ENCODE measurements around the gene EFCAB14.
"Not testable (repeated sequence)": the region's sequence is repeated elsewhere in the genome, so short reads cannot be mapped to it uniquely, and the experiment has no call there.

The EFCAB14 gene

DNA sequence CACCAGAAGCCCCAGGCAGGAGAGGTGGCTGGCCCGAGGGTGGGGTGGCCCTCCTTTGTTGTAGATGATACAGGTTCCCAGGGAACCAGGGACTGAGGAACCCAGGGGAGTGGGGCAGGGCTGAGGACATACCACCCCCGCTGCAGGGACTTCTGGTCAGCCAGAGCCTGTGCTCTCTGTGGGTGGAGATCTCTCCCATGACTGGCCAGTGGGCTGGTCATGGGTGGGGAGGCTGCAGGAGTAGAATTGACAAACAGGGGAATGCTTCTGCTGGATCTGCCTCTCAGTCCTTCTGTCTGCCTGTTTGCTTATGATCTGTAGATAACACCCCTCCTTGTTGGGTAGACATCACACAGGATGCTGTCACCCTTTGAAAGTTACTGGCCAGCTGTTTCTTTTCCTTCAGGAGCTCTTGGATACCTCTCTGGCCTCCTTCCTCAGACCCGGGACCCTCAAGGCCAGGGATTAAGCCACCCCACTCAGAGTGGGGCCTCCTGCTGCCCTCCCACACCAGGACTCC is 2.8 kb upstream of the EFCAB14 start:
- no peak for DNase-seq

DNA sequence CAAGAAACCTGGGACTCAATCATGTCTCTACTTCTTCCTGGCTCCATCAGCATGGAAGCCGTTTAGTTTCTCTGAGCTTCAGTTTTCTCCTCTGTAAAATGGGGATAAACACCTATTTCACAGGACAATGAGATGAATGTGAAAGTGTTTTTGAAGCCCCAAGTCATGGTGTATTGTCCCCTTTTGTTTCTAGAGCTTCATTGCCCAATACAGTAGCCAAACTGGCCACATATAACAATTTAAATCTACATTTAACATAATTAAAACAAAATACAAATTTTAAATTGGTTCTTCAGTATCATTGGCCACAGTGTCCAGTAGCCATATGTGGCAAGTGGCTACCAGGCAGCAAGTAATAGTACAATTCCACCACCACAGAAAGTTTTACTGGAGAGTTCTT is 2.3 kb upstream of the EFCAB14 start:
- DNase-seq = no peak

DNA sequence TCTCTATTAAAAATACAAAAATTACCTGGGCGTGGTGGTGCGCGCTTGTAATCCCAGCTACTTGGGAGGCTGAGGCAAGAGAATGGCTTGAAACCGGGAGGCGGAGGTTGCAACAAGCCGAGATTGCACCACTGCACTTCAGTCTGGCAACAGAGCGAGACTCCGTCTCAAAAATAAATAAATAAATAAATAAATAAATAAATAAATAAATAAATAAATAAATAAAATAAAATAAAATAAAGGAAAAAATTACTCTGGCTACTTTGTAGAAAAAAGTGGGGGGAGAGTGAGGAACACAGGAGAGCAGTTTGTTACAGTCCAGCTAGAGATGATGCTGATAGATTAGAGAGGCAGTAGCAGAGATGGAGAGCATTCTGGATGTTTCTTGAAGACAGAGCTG is 1.4 kb upstream of the EFCAB14 start:
- DNase-seq = not testable (repeated sequence)

DNA sequence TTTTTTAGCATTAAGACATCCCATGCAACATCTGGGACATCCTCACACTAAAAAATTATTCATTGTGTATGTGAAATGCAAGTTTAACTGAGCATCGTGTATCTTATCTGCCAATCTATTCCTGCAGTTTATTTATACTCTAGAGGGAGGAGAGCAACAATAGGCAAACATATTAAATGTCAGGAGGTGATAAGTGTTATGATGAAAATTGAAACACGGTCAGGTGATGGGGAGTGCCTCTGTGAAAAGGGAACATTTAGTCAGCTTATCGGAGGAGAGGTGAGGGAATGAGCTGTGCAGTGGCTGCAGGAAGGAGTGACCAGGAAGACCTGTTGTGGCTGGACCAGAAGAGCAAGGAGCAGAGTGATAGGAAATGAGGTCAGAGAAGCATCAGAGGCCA is 775 bp upstream of the EFCAB14 start:
- DNase-seq = peak; percentile 30

DNA sequence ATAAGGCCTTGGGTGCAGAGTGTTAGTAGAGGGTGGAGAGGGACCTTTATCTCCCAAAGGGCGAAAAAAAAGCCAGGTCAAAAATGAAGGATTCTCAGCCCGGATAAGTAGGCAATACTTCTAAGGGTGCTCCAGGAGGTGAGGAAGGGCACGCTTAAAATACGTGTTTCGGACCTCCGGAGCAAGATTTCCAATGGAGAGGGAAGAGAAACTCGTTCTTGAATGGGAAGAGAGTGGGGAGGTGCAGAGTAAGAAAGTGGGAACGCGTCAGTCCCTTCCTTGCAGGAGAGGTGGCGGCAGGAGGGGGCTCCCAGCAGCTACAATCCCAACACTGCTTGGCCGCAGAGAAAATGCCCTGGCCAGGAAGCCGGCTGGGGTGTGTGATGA is 581 bp downstream of the EFCAB14 start:
- no peak for DNase-seq

DNA sequence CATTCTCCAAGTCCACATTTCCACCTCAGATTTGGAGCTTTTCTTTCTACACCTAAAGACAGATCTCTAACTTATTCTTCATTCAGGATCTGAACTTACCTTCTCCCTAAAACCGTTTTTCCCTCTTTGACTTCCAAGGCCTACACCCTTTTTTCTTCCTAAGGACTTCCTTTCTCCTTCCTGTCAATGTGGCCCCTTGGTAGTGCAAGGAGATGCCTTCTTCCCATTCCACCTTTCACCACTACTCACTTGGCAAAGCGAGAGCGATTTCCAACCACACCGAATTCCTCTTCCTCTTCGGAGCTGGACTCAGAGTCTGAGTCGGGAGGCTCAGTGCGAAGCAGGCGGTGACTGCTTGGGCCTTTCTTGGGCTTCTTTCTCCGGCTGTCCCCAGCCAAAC is 1.3 kb downstream of the EFCAB14 start:
- no peak for DNase-seq

DNA sequence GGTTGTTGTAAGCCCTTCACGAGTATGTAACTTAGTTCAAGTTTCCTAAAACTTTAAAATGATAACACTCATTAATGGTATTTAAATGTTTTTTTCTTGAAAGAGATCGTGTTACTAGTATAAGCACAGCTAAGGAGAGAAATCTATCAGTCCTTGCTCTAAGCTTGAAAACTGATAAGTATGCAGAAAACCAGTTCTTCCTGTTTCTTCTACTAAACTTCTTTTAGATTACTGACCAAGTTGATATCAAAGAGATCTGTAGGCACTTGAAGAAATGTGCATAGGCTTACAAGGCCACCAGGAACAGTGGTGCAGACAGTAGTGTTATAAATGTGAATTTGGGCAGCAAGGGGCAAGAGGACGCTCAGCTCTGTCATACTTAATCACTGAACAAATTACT is 3.9 kb downstream of the EFCAB14 start:
- DNase-seq = no peak

DNA sequence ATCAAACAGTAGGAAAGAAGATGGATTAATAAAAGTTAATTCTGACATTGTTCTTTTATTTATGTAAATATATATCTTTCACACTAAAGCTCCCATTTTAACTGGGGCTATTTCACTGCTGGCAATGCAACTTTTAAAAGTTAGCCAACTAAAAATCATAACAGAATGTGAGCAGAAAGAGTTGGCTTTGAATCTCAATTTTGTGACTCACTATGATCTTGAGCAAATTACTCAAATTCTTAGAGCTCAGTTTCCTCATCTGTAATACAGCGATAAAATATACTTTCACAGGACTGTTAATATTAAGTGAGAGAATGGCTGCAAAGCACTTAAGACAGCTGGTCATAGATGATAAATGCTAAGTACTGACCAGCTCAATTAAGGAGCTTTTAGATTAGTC is 10.8 kb downstream of the EFCAB14 start:
- DNase-seq = no peak

DNA sequence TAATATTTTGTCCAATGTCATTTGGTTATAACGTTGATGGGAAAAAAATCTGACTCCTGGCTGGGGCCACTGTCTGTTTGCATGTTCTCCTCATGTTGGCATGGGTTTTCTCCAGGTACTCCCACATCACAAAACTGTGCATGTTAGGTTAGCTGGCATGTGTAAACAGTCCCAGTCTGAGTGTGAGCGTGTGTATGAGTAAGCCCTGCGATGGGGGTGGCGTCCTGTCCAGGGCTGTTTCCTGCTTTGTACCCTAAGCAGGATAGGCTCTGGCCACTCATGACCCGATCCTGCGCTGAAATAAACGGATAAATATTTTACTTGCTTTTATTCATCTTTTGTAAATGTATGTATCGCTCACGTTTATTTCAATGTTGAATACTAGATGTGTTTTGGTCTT is 13.5 kb downstream of the EFCAB14 start:
- no peak for DNase-seq

DNA sequence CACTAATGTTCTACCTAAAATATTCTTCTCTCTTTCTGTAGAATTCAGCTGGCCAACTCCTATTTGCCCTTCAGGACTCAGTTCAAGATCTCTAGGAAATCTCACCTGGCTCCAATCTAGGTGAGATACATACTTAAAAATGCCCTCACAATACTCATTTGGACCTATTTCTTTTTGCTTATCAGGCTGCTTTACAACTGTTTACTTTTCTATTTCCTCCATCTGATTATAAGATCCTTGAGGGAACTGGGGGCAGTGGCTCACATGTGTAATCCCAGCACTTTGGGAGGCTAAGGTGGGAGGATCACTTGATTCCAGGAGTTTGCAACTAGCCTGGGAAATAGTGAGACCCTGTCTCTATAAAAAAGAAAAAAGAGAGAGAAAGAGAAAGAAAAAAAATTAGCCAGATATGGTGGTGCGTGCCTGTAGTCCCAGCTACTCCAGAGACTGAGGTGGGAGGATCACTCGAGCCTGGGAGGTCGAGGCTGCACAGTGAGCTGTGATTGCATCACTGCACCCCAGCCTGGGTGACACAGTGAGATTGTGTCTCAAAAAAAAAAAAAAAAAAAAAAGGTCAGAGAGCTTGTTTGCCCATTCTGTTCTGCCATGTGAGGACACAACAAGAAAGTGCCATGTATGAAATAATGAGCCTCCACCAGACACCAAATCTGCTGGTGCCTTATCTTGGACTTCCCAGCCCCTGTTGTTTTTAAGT is 14.8 kb downstream of the EFCAB14 start:
- DNase-seq = no peak

DNA sequence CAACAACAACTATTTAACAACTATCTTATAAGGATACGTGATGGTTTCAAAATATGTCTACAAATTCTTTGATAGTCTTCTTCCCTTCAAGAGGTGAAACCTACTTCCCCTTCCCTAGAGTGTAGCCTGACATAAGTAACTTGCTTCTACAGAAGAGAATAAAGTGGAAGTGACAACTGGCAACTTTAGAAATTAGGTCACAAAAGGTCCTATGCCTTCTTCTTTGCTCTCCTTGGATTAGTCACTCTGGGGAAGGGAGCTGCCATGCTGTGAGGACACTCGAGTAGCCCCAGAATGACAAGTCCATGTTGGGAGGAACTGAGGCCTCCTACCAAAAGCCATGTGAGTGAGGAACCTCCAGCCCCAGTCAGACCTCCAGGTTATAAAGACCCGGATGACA is 19.2 kb downstream of the EFCAB14 start:
- DNase-seq = no peak

DNA sequence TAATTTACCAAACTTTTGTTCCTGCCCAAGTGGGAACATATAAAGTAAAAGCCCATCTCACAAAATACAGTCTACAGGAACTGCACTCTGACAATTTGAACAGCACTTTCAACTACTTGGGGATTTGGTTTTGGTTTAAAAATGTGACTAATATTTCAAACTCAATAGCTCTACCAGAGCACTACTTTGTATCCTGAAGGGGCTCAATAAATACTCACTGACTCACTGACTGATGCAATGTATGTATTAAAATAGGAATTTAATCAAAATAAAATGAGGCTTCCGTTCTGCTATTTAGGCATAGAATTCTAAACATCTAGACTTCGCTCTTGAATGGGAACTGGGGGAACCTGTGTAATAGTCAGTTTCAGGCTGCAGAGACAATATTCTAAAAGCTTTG is 21.9 kb downstream of the EFCAB14 start:
- no peak for DNase-seq

DNA sequence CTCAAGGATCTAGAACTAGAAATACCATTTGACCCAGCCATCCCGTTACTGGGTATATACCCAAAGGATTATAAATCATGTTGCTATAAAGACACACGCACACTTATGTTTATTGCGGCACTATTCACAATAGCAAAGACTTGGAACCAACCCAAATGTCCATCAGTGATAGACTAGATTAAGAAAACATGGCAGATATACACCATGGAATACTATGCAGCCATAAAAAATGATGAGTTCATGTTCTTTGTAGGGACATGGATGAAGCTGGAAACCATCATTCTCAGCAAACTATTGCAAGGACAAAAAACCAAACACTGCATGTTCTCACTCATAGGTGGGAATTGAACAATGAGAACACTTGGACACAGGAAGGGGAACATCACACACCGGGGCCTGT is 24.2 kb downstream of the EFCAB14 start:
- not testable (repeated sequence) for DNase-seq

DNA sequence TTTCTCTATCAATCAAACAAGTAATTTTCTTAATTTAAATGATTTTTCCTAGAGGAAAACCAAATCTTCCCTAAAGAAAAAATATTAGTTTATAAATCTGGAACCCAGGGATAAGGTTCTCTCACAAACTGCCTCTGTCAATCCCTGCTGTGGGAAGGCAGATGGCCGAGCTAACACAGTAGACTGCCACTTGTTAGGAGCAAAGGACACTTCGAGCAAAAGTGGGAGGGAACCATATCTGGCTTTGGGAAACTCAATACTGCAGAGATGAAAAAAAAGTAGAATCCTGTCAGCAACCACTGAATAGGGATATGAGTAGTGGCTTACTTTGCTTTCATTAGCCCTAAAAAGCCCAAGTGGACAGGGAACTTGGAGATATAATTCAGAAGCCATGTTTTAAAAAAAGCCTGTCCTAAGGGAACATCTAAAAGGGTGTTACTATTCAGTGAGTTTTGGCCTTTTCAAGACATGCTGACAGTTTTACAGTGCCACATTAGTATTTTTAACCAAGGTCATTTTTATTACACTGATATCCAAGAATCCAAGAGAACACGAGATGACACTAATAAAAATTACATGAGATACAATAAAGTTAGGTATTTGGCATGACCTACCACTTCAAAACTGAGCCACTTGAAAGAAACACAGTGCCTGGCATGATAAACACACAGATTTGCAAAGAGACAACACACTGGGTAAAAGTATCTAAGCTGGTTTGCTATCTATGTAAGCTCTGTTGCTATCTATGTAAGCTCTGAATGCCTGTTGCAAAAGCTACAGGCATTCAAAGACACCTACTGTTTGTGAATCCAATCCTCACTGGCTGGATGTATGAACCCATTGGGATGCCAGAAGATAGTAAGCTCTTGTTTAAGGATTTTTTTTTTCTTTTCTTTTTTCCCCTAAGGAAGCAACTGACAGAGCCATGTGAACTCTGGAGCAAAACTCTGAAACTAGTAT is 25.8 kb downstream of the EFCAB14 start:
- no peak for DNase-seq

DNA sequence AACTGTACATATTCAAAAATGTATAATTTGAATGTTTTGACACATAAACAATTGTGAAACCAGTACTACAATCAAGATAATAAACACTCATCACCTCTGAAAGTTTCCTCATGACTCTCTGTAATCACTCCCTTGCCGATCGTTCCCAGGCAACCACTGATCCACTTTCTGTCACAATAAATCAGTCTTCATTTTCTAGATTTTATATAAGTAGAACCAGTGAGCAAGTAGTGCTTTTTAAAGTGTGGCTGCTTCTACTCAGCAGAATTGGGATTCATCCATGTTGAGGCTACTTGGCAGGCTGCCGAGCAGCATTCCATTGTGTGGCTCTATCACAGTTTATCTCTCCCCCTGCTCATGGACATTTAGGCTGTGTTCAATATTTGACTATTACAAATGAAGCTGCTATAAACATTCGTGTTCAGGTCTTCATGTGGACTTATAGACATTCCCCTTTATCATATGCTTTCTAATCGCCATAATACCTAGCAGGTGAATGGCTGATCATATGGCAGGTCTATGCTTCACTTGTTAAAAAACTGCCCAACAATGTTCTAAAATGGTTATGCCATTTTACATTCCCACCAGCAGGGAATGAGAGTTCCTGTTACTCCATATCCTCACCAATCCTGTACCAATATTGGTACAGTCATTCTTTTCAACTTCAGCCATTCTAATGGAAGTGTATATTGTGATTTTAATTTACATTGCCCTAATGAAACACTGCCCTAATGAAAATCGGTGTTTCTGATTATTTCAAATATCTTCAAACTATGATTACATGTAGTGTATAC is 26.7 kb downstream of the EFCAB14 start:
- DNase-seq = no peak

DNA sequence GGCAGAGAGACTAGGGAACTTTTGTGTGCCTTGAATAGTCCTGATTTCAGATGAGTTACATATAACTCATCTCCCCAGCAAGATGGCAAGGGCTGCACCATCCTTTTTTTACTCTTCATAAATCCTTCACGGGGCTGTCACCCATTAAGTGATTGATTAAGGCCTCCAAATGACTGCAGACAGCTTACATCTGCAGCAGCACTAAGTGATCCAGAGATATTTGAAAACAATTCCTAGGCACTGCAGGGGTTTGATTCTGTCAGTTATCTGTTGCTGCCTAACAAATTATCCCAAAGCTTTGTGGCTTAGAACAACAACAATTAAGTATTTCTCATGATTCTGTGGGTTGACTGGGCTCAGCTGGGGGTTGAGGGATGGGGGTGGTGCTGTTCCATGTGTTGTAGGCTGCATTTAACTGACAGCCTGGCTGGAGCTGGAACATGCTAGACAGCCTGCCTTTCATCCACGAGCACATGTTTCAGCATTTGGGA is 27.9 kb downstream of the EFCAB14 start:
- no peak for DNase-seq

DNA sequence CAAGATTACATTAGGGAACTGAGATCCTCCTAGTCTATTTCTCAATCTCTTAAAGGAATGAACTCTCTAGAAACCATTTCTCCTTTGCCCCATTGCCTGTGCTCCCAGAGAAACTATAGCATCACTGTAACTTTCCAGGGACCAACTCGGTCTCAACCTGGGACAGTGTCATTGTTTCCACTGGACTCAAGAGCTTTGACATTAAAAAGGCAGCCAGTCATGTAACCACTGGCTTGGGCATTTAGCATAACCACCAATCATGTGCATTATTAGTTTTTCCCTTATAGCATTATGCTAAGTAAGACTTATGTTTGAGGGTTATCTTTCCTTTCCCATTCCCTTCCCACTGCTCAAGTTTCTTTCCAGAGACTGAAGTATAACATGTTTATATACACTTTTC is 29.0 kb downstream of the EFCAB14 start:
- DNase-seq = no peak

DNA sequence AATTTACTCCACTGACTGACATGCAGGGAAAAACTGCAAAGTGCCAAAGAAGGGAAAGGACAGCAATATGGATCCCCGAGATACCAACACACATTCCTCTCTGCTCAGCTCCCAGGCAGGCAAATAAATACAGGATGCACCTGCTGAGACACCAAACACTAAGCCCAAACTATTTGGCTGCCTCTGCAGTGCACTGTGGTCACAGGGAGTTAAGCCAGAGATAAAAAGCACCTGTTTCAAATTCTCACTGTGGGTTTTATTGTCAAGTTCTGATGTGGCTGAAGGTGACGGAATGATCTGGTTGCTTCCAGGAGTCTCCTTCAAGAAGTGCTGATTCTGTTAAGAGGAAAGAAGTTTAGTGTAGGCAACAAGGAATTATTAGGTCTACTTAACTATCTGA is 29.6 kb downstream of the EFCAB14 start:
- DNase-seq = no peak

DNA sequence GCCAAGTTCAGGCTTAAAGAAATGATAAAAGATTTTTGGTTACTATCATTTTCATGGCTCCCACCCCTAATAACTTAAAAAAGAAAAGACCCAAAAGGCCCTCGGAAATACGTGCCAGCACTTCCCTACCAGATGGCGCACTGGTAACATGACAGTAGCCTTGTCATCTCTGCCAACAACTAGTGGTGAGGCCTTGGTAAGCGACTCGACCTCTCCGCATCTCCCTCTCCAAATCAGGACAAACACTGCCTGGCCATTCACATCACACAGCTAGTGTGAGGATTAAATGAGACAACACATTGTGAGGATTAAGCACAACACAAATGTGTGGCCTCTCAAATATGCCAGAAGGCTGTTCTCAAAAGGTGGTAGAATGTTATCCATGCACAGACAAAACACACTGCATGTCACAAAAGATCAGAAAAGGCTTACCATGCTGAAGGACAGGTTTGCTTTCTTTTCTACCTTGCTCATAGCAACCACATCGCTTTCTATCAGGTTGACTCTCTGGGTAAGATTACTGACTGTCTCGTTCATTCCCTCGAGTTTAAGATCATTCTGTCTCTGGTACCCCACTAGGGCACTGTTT is 30.9 kb downstream of the EFCAB14 start:
- no peak for DNase-seq

DNA sequence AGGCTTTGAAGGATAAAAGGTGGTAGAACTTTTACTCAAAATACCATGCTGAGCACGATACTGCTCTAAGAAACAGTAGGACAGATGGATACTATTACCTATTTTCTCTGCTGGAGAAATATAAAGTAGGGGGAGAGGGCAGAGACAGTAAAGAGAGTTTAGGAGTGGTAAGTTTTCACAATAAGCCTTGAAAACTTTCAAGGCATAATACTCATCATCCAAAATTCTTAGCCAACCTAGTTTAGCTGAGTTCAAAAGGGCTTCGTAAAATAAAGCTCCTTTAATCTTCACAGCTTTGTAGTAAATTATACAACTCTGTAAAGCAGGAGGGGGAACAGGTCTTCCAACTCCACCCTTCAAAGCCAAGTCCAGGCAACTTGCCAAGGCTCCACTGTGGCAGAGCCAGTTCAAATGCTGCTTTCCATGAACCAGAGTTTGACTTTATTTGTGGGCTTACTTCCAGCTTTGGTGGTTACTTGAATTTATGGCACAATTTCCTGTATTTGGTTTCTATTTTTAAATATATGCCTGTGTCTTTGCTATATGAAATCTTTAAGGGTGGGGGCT is 31.7 kb downstream of the EFCAB14 start:
- no peak for DNase-seq

DNA sequence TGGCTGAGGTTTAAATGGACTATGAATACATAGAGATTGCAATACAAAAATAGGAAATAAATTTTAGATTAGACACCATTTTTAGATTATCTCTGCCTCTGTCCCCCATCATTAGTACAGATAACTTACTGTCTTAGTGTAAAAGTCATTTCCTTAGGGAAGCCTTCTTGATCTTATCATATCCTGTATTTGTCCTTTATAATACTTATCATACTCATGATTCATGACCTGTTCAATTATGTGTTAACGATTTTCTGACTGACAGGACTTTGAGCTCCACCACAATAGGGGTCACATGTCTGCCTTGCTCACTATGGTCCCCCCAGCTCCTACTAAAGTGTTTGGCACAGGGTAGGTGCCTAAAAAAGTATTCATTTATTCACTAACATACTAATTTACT is 32.7 kb downstream of the EFCAB14 start:
- no peak for DNase-seq

DNA sequence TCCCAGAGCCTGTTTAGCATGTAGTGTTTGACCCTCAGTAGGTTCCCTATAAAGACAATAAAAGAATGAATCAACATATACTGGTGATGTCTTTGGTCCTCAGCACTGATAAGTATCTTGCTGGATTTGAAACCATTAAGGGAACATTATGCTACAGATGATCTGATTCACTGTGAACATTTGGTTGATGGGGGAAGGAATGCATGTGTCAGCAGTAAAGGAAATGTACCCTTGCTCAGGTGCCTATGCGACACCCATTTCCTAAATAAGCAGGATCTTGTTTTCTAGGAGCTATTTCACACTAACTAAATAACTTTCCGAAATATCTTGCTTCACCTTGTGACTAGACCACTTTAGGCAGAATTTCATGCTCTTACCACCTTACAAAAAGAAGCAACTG is 34.2 kb downstream of the EFCAB14 start:
- DNase-seq = no peak
